AG08395 (cell line): Measurements from ENCODE around the gene LENG9.
A peak's percentile ranks its signal among the peaks of the same experiment; 100 is the strongest.
"Not testable (repeated sequence)": the region's sequence is repeated elsewhere in the genome, so short reads cannot be mapped to it uniquely, and the experiment has no call there.

Experiments
- DNase-seq: peaks from one replicate; pipeline ENCODE4 v3.0.0; 2012; ENCODE audit warnings: mixed read lengths, low spot score

LENG9 gene

DNA sequence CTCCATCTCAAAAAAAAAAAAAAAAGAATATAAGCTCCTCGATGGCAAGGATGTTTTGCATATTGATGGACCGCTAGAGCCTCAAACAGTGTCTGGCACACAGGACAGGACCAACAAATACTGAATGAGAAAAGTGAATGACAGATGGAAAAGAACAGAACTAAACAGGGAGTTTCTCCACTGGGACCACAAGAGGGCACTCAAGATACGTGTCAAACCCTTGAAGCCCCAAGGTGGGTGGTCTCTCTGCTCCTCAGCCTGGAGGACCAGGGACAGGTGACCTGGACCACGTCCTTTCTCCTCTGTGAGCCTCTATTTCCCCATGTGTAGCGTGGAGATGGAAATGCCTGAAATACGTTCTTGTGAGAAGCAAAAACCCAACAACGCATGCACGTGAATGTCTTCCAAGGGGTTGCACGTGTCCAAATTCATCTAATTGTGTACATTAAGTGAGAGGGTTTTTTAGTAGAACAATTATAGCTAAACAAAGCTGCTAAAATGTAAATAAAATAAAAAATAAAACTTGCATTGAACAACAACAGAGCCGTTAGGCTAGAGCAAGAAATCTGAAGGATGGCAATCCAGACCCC is 15.2 kb upstream of the LENG9 start:
- peak; percentile 42 for DNase-seq

GRCh38 chr19:54477650-54478049 is 14.1 kb upstream of the LENG9 start:
- no peak for DNase-seq

DNA sequence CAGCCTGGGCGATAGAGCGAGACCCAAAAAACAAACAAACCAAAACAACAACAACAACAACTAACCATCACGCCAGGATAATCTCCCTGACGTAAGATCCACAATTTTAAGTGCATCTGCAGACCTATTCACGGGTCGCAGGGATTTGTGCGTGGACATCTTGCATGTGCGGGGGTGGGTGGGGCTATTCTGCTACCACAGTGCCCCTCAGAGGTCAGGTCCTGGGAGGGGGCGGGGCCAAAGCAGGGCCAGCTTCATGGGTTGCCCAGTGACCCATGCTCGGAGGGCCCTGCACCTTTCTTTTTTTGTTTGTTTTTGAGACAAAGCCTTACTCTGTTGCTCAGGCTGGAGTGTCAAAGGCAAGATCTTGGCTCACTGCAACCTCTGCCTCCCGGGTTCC is 12.1 kb upstream of the LENG9 start:
- DNase-seq, result no peak

- DNase-seq, result no peak
Measured at GRCh38 chr19:54473892-54474372, 10.4 kb upstream of the LENG9 start.

- DNase-seq, result peak; percentile 95
Measured at GRCh38 chr19:54473071-54473891, 9.7 kb upstream of the LENG9 start, which contains the start of gene CDC42EP5. Gene CDC42EP5 (minus strand): TSS chr19:54473296. CDS start chr19:54465547, 7,749 bp downstream.

DNA sequence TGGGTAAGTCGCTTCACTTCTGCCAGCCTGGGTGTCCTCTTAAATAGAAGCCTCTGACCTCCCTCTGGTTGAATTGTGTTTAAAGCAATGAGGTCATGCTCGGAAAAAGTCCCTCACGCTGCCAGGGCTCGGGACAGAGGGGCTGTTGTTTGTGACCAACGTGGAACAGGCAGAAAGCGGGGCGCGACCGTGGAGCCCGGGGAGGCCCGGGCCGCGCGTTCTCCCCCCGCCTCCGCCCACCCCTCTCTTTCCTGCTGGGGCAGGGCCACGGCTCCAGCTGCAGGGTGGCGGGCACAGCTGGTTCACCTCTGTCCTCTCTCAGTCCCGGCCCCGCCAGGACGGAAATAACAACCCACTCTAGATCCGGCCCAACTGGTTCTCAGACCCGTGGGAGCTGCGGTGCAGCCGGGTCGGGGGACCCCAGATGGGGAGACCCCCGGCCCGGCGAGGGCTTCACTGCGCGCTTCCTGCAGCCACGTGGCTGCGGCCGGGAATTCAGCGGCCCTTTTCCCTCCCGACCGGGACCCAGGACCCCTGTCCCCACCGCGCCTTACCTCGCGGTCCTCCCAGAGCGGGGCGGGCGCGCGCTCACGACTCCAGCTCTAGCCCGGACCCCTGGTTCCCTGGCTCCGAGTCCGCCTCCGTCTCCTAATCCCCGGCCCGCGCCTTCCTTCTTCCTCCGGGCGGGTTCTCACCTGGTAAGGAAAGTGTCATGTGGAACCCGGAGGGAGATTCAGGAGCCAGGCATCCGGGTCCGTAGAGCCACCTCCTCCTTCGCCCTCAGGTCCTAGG is 7.6 kb upstream of the LENG9 start:
- peak; percentile 15 for DNase-seq

DNA sequence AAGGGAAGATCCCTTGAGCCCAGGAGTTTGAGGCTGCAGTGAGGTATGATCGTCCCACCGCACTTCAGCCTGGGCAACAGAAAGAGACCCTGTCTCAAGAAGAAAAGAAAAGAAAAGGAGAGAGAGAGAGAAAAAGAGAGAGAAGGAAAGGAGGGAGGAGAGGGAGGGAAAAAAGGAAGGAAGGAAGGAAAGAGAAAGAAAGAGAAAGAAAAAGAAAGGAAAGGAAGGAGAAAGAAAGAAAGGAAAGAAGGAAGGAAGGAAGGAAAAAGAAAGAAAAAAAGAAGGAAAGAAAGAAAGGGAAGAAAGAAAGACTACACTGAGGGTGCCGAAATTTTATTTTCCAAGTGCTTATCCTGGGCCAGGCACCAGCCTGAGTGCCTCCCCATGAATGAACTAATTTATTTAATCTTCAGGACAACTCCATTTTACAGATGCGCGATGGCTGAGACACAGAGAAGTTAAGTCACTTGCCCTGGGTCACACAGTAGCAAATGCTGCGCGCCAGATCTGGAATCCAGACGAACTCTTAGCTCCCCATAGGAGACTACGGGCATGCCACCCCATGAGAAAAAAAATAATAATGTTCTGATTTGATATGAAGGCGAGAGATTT is 6.8 kb upstream of the LENG9 start:
- DNase-seq, result no peak

DNA sequence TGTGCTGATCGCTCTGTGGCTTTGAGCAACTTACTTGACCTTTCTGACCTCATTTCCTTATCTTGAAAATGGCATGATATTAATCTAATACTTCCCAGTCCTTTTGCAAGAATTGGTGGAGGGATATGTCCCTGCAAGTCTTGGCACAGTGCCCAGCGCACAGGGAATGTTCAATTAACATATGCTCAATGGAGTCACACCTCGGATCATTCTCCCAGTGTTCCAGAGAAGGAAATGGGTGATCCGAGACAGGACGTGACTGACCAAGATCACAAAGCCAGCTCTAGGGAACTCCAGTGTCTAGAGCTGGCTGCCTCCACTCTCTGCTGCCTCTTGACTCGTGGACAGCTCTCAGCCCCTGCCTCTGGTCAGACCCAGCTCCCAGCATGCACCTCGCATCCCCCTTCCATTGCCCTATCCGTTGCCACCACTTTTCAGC is 5.9 kb upstream of the LENG9 start:
- DNase-seq, result no peak

DNA sequence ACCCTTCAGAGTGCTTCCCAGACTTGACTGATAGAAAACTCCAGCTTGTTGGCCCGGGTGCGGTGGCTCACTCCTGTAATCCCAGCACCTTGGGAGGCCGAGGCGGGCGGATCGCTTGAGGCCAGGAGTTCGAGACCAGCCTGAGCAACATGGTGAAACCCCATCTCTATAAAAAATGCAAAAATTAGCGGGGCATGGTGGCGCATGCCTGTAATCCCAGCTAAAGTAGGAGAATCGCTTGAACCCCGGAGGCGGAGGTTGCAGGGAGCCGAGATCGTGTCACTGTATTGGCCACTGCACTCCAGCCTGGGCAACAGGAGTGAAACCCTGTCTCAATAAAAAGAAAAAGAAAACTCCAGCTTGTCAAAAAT is 2.5 kb upstream of the LENG9 start:
- DNase-seq, result not testable (repeated sequence)

- DNase-seq, result no peak
Measured at GRCh38 chr19:54465426-54466109, 2.0 kb upstream of the LENG9 start.

DNA sequence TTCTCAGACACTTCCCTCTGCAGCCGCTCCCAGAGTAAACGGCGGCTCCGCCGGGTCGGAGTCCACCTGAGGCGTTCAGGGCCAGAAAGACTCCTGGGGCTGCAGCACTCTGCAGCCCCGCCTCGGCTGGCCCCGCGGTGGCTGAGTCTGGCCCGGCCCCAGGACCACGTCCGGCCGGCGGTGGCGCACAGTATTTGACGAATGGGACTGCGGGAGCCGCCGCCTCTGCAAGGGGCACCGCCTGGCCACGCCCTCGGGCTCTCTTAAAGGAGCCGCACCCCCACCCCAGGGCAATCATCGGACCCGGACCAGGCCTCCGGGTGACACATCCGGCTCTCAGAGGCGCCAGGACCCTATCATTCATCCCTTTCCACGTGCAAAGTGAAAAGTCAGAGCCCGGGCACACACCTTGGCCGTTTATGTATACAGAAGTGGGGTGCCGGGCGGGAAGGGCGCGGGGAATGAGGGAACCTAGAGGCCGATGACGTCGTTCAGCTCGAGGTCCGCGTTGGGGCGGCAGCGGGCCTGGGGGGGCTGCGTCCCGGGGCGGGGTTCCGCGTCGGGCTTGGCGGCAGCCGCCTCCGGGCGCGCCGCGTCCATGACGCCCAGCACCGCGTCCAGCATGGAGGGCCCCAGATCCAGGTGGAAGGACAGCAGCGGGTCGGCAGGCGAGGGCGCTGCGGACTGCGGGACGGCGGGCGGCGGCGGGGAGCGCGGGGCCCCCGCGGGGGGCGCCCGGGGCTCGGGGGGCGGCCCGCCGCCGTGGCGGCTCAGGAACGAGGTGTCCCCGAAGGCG is 1.2 kb upstream of the LENG9 start:
- peak; percentile 85 for DNase-seq

DNA sequence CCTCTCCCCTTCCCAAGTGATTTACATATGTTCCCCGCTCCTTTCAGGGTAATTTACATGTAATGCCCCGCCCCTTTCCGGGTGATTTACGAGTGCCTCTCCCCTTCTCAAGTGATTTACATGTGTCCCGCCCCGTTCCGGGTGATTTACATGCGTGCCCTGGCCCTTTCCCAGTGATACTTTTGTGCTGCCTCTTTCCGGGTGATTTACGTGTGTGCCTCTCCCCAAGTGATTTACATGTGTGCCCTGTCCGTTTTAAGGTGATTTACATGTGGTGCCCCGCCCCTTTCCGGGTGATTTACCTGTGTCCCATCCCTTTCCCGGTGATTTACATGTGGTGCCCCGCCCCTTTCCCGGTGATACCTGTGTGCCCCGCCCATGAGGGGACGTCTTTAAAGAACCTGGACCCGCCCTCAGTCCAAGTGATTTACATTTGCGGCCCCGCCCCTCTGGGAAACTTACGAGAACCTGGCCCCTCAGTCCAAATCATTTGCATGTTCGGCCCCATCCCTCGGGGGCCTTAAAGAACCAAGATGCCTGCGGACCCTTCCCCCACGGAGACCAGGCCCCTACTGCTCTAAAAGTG is 559 bp upstream of the LENG9 start:
- no peak for DNase-seq

DNA sequence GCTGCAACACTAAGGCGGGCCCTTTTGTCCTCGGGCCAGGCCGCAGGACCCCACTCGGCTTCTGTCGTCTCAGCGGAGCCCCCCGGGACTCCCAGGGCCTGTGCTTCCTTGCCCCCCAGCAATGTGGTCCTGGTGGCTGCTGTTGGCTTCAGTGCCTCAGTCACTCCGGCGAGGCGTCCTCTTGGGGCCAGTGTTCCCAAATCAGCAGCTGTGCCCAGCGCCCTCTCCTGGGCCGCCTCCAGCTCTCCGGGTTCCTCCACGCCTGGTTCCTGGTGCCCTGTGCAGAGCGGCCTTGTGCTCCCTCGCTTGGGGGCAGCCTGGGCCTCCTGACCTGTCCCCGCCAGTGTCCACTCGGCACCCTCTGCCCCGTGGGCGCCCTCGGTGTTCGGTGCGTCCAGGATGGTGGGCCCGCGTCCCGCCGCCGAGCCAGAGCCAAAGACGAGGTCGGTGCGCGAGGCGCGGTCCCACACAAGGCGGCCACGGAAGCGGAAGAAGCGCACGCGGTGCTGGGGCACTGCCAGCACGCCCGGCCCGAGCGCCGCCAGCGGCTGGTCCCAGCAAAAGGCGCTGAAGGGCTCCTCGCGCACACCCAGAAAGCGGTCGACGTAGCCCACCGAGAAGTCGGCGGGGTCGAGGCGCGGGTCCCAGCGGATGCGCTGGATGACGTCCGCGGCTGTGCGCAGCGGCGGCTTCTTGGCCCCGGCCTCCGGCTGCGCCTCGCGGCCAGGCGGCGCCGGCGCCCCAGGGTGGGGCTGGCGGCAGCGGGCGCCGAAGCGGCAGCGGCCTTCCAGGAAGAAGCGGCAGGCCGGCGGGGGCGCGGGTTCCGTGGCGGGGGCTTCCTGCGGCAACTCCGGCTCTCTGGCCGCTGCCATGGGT is 685 bp downstream of the LENG9 start:
- peak; percentile 61 for DNase-seq

- DNase-seq, result no peak
Measured at GRCh38 chr19:54462047-54462654, 1.4 kb downstream of the LENG9 start.

DNA sequence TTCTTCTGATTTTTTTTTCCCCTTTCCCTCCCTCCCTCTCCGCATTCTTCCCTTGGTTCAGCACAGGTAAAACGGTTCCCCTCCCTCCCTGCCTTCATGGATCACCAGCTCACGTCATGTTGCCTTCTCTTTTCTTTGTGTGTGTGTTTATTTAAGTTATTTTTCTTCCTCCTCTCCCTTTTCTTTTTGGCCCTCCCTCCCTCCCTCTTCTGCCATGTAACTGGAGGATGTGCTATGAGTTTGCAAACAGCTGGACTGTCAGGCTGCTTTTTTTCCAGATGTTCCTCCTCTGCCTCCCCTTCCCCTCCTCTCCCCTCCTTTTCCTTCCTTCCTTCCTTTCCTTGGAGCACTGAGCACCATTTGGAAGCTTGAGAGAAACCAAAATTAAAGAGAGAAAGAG is 2.0 kb downstream of the LENG9 start:
- DNase-seq, result no peak

DNA sequence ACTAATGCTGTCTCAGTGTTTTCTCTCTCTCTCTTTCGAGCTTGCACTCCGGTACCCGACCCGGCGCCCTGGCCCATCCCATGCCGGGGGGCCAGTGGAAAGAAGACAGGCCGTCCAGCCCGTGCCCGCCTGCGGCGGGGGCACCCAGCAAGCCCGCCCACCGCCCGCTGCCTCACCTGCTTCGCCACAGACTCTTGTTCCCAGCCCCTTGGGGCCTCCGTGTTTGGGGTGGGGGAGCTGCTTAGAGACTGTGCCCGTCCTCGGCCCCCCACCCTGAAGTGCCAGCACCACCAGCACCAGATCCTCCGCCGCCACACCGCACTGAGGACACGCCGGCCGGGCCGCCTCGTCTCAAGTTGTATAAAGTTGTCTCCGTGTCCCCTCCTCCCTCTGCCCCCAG is 2.4 kb downstream of the LENG9 start:
- no peak for DNase-seq

DNA sequence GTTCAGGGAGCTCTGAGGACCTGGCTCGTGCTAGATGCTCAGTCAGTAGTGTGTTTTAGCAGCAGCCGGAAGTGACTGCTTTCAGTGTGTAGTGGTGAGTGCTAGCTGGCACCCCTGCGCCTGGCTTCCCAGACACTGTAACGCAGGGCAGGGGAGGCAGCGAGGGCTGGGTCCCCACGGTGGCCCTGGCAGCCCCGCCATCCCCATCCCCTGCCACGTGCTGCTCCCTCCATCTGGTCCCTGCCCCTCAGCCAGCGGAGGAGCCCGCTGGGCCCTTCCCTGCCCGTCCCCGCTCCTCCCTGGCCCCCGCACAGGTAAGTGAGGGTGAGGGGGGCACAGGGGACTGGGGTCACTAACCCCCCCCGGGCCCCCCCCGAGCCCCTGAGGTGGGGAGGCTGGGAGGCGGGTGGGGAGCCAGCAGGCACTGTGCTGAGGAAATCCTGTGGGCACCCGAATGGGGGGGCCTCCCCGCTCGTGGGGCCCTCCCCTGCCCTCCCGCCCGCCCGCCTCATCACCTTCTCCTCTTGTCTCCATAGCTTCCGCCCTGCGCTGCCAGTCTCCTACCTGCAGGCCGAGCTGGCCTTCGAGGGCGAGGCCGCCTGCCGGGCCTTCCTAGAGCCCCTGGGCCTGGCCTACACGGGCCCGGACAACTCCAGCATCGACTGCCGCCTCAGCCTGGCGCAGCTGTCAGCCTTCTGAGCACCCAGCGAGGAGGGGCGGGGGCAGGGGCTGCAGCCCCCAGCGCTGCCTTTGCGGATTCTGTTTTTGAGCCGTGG is 3.2 kb downstream of the LENG9 start:
- no peak for DNase-seq
